HG03439 (cell line): ENCODE measurements around the gene HAGH.

Source experiments
- ATAC-seq: cut with Tn5 transposase; IDR thresholded peaks from one replicate; pipeline ENCODE4 v1.9.1; 2021; ENCODE audit warnings: mild to moderate bottlenecking, moderate library complexity; ENCODE audit not compliant: unreplicated experiment

The HAGH gene

GRCh38 chr16:1765826-1766225 lies 60.8 kb downstream of the HAGH start:
- no peak for ATAC-seq

- no peak for ATAC-seq
Observed at GRCh38 chr16:1764971-1765370, 61.7 kb downstream of the HAGH start.

GRCh38 chr16:1763521-1764511 lies 62.8 kb downstream of the HAGH start:
- no peak for ATAC-seq

GRCh38 chr16:1762879-1763520 lies 63.6 kb downstream of the HAGH start:
- ATAC-seq = no peak

- no peak for ATAC-seq
Observed at GRCh38 chr16:1762196-1762878, 64.3 kb downstream of the HAGH start.

- ATAC-seq = no peak
Observed at GRCh38 chr16:1761751-1762150, 64.9 kb downstream of the HAGH start.

GRCh38 chr16:1760911-1761310 lies 65.7 kb downstream of the HAGH start:
- no peak for ATAC-seq

GRCh38 chr16:1759511-1759910 lies 67.1 kb downstream of the HAGH start:
- ATAC-seq = no peak

- no peak for ATAC-seq
Observed at GRCh38 chr16:1758923-1759322, 67.7 kb downstream of the HAGH start.

GRCh38 chr16:1757714-1758461 lies 68.7 kb downstream of the HAGH start:
- ATAC-seq = no peak
